ENCODE data around the gene LRRC47.
A peak's percentile ranks its signal among the peaks of the same experiment; 100 is the strongest.

Gene LRRC47

GRCh38 chr1:3796215-3797061 lies at the start of gene LRRC47:
Gene LRRC47 (minus strand): TSS chr1:3796498. CDS start chr1:3796476, 22 bp downstream.
- no peak for TF ChIP-seq CTCF (IDR thresholded peaks at IDR 0.05; ENCODE audit: insufficient read depth, low read depth, low read length, missing control alignments)
- DNase-seq (ENCODE audit: low read depth): peak; percentile 95
- H3K4me3 ChIP-seq (ENCODE audit: low read depth, low read length): peak within 1 kb of the TSS; percentile 58

- no peak for DNase-seq (ENCODE audit: low read depth)
- TF ChIP-seq CTCF (IDR thresholded peaks at IDR 0.05; ENCODE audit: insufficient read depth, low read depth, low read length, missing control alignments): no peak
Measured at GRCh38 chr1:3842912-3843311, 46.6 kb upstream of the LRRC47 start.

GRCh38 chr1:3841491-3841890 lies 45.2 kb upstream of the LRRC47 start:
- TF ChIP-seq CTCF (IDR thresholded peaks at IDR 0.05; ENCODE audit: insufficient read depth, low read depth, low read length, missing control alignments): no peak
- DNase-seq (ENCODE audit: low read depth): no peak
- no peak overlapping the region for H3K4me3 ChIP-seq (ENCODE audit: low read depth, low read length)

More at GRCh38 chr1:3842912-3843311, 46.6 kb upstream of the LRRC47 start:
- no peak overlapping the region for H3K4me3 ChIP-seq (ENCODE audit: low read depth, low read length)

- no peak overlapping the region for H3K4me3 ChIP-seq (ENCODE audit: low read depth, low read length)
- DNase-seq (ENCODE audit: low read depth): no peak
- no peak for TF ChIP-seq CTCF (IDR thresholded peaks at IDR 0.05; ENCODE audit: insufficient read depth, low read depth, low read length, missing control alignments)
Measured at GRCh38 chr1:3838788-3839187, 42.5 kb upstream of the LRRC47 start.

DNA sequence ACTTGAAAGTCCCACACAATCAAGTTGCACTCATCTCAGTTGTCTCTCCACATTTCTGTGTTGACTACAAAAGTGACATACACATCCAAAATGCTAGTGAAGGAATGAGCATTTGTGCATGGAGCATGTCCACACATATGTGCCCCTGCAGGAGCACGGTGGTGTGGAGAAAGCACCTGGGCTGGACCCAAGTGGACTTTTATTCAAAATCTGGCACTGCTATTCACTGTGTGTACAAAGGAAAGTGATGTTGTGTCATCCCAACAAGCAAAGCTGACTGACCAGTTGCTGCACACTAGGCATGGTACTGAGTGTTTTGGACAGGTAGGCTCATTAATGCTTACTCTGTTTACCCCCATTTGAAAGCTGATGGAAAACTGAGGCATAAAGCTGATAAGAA lies 41.4 kb upstream of the LRRC47 start:
- H3K4me3 ChIP-seq (ENCODE audit: low read depth, low read length): no peak overlapping the region
- no peak for DNase-seq (ENCODE audit: low read depth)
- no peak for TF ChIP-seq CTCF (IDR thresholded peaks at IDR 0.05; ENCODE audit: insufficient read depth, low read depth, low read length, missing control alignments)

DNA sequence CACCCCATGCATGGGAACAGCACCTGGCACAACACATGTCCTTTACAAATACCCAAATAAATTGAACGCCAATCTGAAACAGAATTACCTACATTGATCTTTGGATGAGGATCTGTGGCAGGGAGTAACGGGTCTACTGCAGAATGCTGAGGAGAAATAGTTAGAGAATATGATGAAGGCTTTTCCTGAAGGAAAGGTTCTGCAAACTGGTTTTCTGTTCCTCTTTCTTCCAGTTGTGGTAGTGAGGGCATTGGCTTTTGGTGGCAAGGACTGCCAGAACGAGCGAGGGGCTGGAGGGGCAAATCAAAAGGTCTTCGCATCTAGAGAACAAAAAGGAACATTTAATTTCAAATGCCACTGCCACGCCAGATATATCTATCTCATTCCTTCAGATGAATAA lies 40.9 kb upstream of the LRRC47 start:
- TF ChIP-seq CTCF (IDR thresholded peaks at IDR 0.05; ENCODE audit: insufficient read depth, low read depth, low read length, missing control alignments): no peak
- no peak for DNase-seq (ENCODE audit: low read depth)
- no peak overlapping the region for H3K4me3 ChIP-seq (ENCODE audit: low read depth, low read length)

GRCh38 chr1:3836421-3836820 lies 40.1 kb upstream of the LRRC47 start:
- no peak for DNase-seq (ENCODE audit: low read depth)
- H3K4me3 ChIP-seq (ENCODE audit: low read depth, low read length): no peak overlapping the region
- no peak for TF ChIP-seq CTCF (IDR thresholded peaks at IDR 0.05; ENCODE audit: insufficient read depth, low read depth, low read length, missing control alignments)
